GM18907 (cell line): ENCODE data around the gene MECP2.

Experiments
- ATAC-seq: cut with Tn5 transposase; IDR thresholded peaks from one replicate; pipeline ENCODE4 v1.9.1; 2021; ENCODE audit warnings: mild to moderate bottlenecking, moderate library complexity; ENCODE audit not compliant: unreplicated experiment

The MECP2 gene

DNA sequence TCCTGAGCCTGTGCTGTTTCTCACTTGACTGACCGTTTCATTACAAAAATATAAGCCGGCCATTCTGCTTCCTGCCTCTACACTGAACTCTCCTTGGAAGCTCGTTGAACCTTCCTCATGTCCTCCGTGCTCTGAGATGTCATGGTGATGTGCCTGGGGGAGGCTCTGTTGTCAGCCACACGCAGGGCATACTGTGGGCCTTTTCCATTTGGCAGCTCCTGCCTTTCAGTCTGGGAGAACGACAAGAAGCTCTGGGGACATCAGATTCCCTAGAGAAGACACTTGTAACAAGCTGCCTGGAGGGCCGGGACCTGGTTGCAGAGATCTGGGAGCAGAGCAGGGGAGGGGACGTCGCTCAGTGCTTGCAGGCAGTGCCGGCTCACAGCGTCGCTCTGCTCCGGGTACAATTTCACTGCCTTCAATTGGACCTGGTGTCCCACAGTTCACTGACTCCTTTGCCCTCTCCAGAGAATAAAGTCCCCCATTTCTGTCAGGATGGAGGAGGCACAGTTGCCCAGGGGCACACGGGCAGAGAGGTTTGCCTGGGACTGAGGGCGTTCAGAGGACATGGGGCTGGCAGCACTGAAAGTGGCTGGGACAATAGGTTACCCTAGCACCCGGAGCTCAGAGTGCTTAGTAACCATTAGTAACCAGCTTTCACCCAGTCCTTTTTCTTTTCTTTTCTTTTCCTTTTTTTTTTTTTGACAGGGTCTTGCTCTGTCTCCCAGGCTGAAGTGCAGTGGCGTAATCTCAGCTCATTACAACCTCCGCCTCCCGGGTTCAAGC, 19.1 kb upstream of the MECP2 start:
- ATAC-seq = no peak

DNA sequence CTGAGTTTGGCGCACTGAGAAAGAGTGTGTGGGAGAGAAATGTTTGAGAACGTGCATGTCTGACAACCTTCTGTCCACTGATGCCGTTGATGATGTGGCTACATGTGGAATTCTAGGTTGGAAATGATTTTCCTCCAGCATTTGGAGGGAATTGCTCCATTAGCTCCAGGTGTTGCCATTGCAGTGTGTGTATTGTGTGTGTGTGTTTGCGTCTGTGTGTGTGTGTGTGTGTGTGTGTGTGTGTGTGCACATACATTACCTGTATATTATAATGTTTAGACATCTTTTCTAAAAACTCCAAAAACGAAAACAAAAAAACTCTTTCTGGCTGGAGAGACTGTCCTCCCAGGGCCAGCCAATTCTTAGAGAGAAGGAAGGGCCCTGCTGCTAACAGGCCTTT, 18.2 kb upstream of the MECP2 start:
- no peak for ATAC-seq

DNA sequence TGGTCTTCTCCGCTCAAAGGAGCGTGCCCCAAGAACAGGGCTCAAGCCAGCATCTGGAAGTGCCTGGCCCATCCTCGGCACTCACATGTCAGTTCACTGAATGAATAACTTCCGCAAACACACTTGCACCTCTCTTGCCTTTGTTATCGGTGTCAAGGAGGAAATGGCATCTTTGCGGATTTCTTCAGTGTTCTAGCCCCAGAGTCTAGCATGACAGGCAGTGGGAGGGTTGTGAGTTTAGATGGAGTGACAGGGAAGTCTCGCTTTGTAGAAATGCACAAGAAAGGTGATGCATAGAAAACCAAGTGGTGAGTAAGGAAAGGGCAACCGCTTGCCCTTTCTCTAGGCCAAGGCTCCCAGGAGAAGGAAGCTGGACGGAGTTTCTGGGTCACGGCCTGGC, 17.6 kb upstream of the MECP2 start:
- no peak for ATAC-seq

DNA sequence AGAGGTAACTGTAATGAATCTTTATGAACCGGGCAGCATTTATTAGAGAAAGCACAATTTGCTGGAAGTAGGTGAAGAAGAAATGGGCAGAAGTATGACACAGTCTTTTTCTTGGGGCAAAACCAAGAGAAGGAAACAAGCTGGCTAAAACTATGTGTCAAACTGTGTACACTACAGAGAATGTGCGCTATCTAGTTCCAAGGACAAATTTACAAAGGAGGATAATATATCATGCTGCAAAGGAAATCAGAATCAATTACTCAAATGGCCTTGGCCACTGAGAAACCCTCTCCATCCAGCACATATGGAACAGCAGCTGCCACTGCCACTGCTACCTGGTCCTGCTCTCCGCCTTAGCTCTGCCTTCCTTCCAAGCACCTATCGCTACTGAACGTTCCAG, 17.1 kb upstream of the MECP2 start:
- ATAC-seq = no peak

DNA sequence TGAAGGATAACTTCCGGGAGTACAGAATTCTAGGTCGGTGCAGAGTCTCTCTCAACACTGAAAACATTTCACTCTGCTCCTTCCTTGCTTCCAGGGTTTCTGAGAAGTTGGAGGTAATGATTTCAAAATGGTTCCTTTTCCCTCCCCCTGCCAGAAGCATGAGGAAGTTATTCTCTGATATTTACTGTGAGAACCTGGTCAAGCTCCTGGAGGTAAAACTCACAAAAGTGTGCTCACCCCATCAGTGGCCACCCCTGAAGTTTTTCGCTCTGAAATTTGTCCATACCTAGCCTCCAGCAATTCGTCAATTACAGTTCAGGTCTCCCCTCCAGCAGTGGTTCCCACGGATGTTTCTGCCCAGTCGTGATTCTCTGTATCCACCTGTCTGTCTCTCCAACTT, 16.2 kb upstream of the MECP2 start:
- no peak for ATAC-seq

DNA sequence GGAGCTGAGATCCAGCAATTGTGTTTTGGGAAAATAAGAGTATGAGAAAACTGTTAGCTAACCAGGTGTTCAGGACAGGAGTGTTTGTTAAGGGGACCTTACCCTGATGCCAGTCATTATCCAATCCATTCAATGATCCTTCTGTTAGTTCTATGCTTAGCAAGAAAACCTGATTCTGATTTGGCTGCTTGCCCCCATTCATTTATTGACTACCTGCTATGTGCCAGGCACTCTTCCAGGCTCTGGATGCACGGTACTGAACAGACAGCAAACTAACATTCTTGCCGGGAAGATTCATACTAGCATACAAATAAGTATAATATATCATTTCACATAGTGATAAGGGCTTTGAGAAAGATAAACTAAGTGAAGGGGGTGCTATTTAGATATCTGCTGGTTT, 1.0 kb upstream of the MECP2 start:
- no peak for ATAC-seq

GRCh38 chrX:154097003-154097588, 421 bp downstream of the MECP2 start:
- ATAC-seq = peak; percentile 43

DNA sequence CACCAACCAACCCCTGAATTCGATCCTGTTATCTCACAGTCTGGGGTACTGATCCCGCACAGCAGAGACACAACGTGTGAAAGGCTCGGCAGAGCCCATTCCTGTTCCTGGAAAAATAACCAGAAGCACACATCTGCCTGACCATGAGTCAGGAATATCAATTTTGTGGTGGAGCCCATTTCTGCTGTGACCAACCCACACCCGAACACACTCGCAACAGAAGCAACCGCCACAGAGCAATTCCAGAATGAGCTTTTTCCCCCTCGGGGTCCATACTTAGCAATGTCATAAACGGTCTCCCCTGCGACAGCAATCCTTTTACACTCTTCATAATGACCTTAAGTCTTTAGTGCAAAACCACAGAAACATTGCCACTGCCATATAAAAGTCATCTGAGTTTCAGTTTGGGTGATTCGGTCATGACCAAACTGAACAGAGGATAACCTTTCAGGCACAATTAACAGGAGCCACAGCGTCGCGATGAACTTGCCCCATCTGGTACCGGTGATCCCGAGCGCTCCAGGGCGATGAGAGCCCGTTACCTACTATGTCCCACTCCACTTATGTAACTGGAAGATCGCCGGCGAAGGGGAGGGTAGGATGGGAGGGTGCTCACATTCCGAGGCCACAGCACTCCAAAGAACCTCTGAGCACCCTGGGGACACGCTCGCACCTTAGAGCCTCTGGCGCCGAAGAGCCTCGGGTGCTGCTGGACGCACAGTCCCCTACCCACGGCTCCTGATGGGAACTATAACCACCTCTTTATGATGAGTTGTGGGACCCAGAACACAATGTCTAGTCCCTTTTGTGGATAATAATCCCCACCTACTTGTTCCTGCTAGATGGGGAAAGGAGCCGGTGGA, 1.1 kb downstream of the MECP2 start:
- ATAC-seq = no peak

DNA sequence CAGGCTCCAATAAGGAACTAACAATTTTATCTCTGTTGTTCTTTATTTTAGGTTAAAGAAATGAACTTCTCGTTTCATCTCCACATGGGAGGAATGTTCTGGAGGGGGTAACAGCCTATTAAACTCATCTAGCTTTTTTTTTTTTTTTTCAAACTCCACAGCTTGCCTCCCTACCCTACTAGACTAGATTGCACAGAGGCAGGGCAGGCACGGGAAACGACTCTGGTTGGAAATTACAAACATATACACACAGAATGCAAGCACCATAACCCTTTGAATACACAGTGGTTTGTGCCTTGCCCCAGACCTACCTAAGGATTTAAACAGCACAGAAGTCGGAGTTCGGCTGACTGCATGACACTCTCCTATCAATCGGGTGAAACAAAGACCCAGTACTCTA, 2.7 kb downstream of the MECP2 start:
- ATAC-seq = no peak

GRCh38 chrX:154093965-154094364, 3.6 kb downstream of the MECP2 start:
- no peak for ATAC-seq

- no peak for ATAC-seq
These were observed 5.1 kb downstream of the MECP2 start for GRCh38 chrX:154092371-154092770.

DNA sequence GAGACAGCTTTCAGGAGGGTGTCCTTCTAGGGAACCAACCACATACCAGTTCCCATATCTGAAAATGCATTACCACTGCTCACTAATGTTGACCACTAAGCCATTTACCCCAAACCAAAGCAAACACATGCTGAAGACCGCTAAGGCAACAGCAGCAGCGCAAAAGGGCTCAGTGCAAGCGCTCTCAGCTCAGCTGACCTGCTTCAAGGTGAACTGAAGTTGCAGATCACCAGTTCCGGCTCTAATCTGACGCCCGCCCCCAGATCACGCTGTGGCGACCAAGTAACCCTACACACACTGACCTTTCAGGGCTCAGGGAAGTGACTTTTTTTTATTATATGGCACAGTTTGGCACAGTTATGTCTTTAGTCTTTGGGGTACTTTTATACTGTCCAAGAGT, 5.8 kb downstream of the MECP2 start:
- no peak for ATAC-seq

- ATAC-seq = no peak
These were observed 6.8 kb downstream of the MECP2 start for GRCh38 chrX:154090731-154091130.

GRCh38 chrX:154084449-154085300, 12.8 kb downstream of the MECP2 start:
- ATAC-seq = no peak

DNA sequence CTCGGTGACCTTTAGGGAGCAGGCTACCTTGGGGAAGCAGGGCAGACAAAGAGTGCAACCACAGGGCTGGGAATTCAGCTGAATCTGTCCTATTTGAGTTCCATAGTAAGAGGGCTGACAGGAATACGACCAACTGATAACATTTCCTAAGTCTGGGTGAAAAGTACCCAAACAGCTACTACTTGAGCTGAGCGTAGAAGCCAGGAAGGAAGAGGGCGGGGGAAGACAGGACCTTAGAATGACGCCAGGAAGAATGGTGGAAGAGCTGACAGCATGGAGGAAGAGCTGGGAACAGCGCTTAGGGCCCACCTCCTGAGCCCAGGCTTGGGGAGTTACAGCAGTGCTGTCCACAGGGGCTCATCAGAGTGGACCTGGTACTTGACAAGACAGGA, 14.4 kb downstream of the MECP2 start:
- ATAC-seq = no peak

GRCh38 chrX:154082396-154083125, 15.0 kb downstream of the MECP2 start:
- ATAC-seq = no peak

GRCh38 chrX:154077101-154077500, 20.4 kb downstream of the MECP2 start:
- no peak for ATAC-seq

- no peak for ATAC-seq
These were observed 23.3 kb downstream of the MECP2 start for GRCh38 chrX:154074199-154074598.

DNA sequence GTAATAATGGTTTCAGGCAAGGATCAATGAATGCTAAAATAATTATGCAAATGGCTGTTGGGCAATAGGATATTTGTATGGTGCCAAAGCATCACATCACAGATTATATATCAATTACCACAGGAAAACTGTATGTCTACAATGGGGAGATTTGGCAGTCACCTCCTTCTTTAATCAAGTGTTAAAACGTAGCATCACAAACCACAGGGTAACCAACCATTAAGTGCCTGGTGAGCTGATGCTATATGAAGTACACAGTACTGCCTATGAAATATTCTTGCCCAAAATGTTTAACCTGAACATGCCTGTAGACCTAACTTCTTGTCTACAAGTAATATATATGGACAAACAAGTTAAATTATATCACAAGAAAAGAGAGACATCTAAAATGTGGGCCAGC, 25.3 kb downstream of the MECP2 start:
- no peak for ATAC-seq

- ATAC-seq = no peak
These were observed 29.0 kb downstream of the MECP2 start for GRCh38 chrX:154068560-154068959.
